Right cardiac atrium (tissue), 5 donors: ENCODE data around the gene SSPN. TPM values are rescaled to one million over a fixed set of nuclear protein-coding genes. Genes with fewer than 3 reads are reported as not detected.
A peak's percentile ranks its signal among the peaks of the same experiment; 100 is the strongest.

Experiments
- ATAC-seq, 2 donors: fragments of 200-7000 bp; cut with Tn5 transposase; one replicate each; pipeline versions ENCODE4 v1.8.0 to v1.9.1; 2020; ENCODE audit warnings: moderate library complexity in 2 of 2, mild to moderate bottlenecking in 1 of 2
- DNase-seq, 3 donors: peaks; one replicate each; pipeline ENCODE4 v3.0.0-alpha.2; 2020
- H3K27ac ChIP-seq: one replicate; pipeline ENCODE4 v1.5.1; 2013; ENCODE audit warnings: mild to moderate bottlenecking, low read length, control low read depth, moderate library complexity
- H3K27me3 ChIP-seq: one replicate; pipeline ENCODE4 v1.6.1; 2013; ENCODE audit not compliant: control insufficient read depth, insufficient read depth
- H3K4me1 ChIP-seq: one replicate; pipeline ENCODE4 v1.6.1; 2013; ENCODE audit warnings: low read length; ENCODE audit not compliant: control insufficient read depth, insufficient read depth
- H3K4me3 ChIP-seq: one replicate; pipeline ENCODE4 v1.5.1; 2013; ENCODE audit warnings: low read length, control low read depth
- H3K9me3 ChIP-seq: one replicate; pipeline ENCODE4 v1.6.1; 2013; ENCODE audit warnings: low read length; ENCODE audit not compliant: control insufficient read depth
- WGBS: extraction: QIAGEN DNeasy Blood & Tissue Kit; methylation state at CpG from one replicate; pipeline ENCODE4 v1.1.7; 2013; 5-methylcytosine and 5-hydroxymethylcytosine counted together
- intact Hi-C, 4 donors: fragments of 100-400 bp; cut with DNase I; formaldehyde crosslinking; loops; one replicate each; pipeline versions ENCODE4 v1.11.0 to v1.14.0; 2022 to 2023
- polyA plus RNA-seq: library from polyadenylated mRNA; stranded (reverse); fragments of 200-250 nt; gene quantifications from one replicate; pipeline ENCODE4 v1.2.3, GENCODE V29; 2013
- total RNA-seq, 4 donors: library from RNA; stranded (reverse); fragmentation: NEBNext Ultra II Directional; extraction: Animal tissue kit (Norgen Biotek cat#: 25700); gene quantifications; one replicate each; pipeline ENCODE4 v1.2.1, GENCODE V29; 2021
- donor health status: healthy with polysubstance abuse.
- donor health status: DM: no; HTN: yes; CAD: no.
- donor health status: DM: no; HTN: no; CAD: no.
- donor health status: DM: no; HTN: yes; CAD: no; lungs with severe emphysema.
- donor health status: DM: yes; HTN: yes; CAD: no.

SSPN gene
- total and polyA plus RNA-seq, 5 donors = 21.5 to 109 (median 88.5) TPM

- H3K9me3 ChIP-seq = no peaks in the 10 kb centered on the region
- DNase-seq (no peak), ATAC-seq (peak; percentile 21 to 31)
- H3K27ac ChIP-seq = no peak overlapping the region
- intact Hi-C loops = no loop called here
- no peak overlapping the region for H3K4me3 ChIP-seq
- no peaks in the 10 kb centered on the region for H3K4me1 ChIP-seq
- 41% methylated on average over 8 of the region's 8 CpGs for WGBS
- no peaks in the 10 kb centered on the region for H3K27me3 ChIP-seq
Observed at GRCh38 chr12:26187014-26187798, 8.2 kb upstream of the SSPN start.

- Histone ChIP-seq H3K9me3 (no peaks in the 10 kb centered on the region), H3K4me1 (no peaks in the 10 kb centered on the region), H3K27ac (no peak overlapping the region), H3K27me3 (no peaks in the 10 kb centered on the region), H3K4me3 (no peak overlapping the region)
- no peak for DNase-seq
- WGBS = 29% methylated on average over 1 of the region's 1 CpG
- intact Hi-C loops = no loop called here
- no peak for ATAC-seq
Observed at GRCh38 chr12:26188127-26188526, 7.2 kb upstream of the SSPN start.

- Histone ChIP-seq H3K27ac (no peak overlapping the region), H3K27me3 (no peaks in the 10 kb centered on the region), H3K9me3 (no peaks in the 10 kb centered on the region), H3K4me3 (no peak overlapping the region), H3K4me1 (no peaks in the 10 kb centered on the region)
- WGBS = 98% methylated on average over 2 of the region's 2 CpGs
- intact Hi-C loops = no loop called here
- ATAC-seq = no peak
- DNase-seq = no peak
Observed at GRCh38 chr12:26188641-26189040, 6.7 kb upstream of the SSPN start.

GRCh38 chr12:26192142-26192541, 3.2 kb upstream of the SSPN start:
- DNase-seq = no peak
- 86% methylated on average over 3 of the region's 3 CpGs for WGBS
- Histone ChIP-seq H3K4me1 (no peaks in the 10 kb centered on the region), H3K27ac (no peak overlapping the region), H3K27me3 (no peaks in the 10 kb centered on the region), H3K4me3 (no peak overlapping the region), H3K9me3 (no peaks in the 10 kb centered on the region)
- no peak for ATAC-seq
- intact Hi-C loops = loop anchor here in 2 of 4 donors (10.0 kb wide), 1 partner anchor 67 kb away; the partner anchor contains the start of gene BHLHE41 (in 2 of the 2)

GRCh38 chr12:26193539-26193938, 1.8 kb upstream of the SSPN start:
- Histone ChIP-seq H3K27me3 (no peaks in the 10 kb centered on the region), H3K9me3 (no peaks in the 10 kb centered on the region), H3K4me3 (no peak overlapping the region), H3K4me1 (peaks cover 2% of the 10 kb centered on the region), H3K27ac (no peak overlapping the region)
- intact Hi-C loops = loop anchor here in 2 of 4 donors (10.0 kb wide), 1 partner anchor 69 kb away; the partner anchor contains the start of gene BHLHE41 (in 2 of the 2)
- ATAC-seq = no peak
- WGBS = 96% methylated on average over 1 of the region's 1 CpG
- no peak for DNase-seq

- Histone ChIP-seq H3K9me3 (no peaks in the 10 kb centered on the region), H3K27ac (peak overlapping the region; percentile 61), H3K4me3 (peak overlapping the region; percentile 63), H3K27me3 (no peaks in the 10 kb centered on the region), H3K4me1 (peaks cover 2% of the 10 kb centered on the region)
- peak; percentile 64 to 86 (median 83) for DNase-seq
- peak; percentile 86 to 88 for ATAC-seq
- intact Hi-C loops = loop anchor here (2.0 to 10.0 kb wide), 3 partner anchors 65 to 74 kb away; partner anchors contain the start of gene BHLHE41 (in 2 of the 4)
- under 1% methylated on average over 45 of the region's 45 CpGs for WGBS
Observed at GRCh38 chr12:26195641-26196420, 458 bp downstream of the SSPN start.

GRCh38 chr12:26196421-26196716, 996 bp downstream of the SSPN start:
- peak overlapping the region; percentile 63 for H3K4me3 ChIP-seq
- WGBS = 31% methylated on average over 5 of the region's 5 CpGs
- H3K27ac ChIP-seq = peak overlapping the region; percentile 61
- intact Hi-C loops = loop anchor here (5.0 to 10.0 kb wide), 2 partner anchors 72 to 74 kb away; partner anchors contain the start of gene BHLHE41 (in 2 of the 4)
- ATAC-seq = peak; percentile 47 to 69
- no peaks in the 10 kb centered on the region for H3K9me3 ChIP-seq
- peak in 1 of 3 donors; percentile 13 for DNase-seq
- peaks cover 2% of the 10 kb centered on the region for H3K4me1 ChIP-seq
- no peaks in the 10 kb centered on the region for H3K27me3 ChIP-seq

- Histone ChIP-seq H3K9me3 (no peaks in the 10 kb centered on the region), H3K4me3 (no peak overlapping the region), H3K27ac (peak overlapping the region; percentile 56), H3K27me3 (no peaks in the 10 kb centered on the region), H3K4me1 (peaks cover 2% of the 10 kb centered on the region)
- DNase-seq (no peak), ATAC-seq (peak; percentile 18 to 31)
- 65% methylated on average over 3 of the region's 3 CpGs for WGBS
- intact Hi-C loops = loop anchor here (5.0 to 10.0 kb wide), 2 partner anchors 73 to 76 kb away; partner anchors contain the start of gene BHLHE41 (in 2 of the 4)
Observed at GRCh38 chr12:26197832-26198231, 2.5 kb downstream of the SSPN start.

- H3K27ac ChIP-seq = no peak overlapping the region
- 40% methylated on average over 4 of the region's 4 CpGs for WGBS
- H3K4me1 ChIP-seq = peaks cover 2% of the 10 kb centered on the region
- intact Hi-C loops = loop anchor here (5.0 to 10.0 kb wide), 2 partner anchors 74 to 76 kb away; partner anchors contain the start of gene BHLHE41 (in 2 of the 4)
- H3K4me3 ChIP-seq = no peak overlapping the region
- no peaks in the 10 kb centered on the region for H3K27me3 ChIP-seq
- H3K9me3 ChIP-seq = no peaks in the 10 kb centered on the region
- ATAC-seq (peak; percentile 25 to 68), DNase-seq (peak; percentile 56 to 58 (median 58))
Observed at GRCh38 chr12:26198742-26199141, 3.4 kb downstream of the SSPN start.

- H3K27me3 ChIP-seq = no peaks in the 10 kb centered on the region
- H3K27ac ChIP-seq = peak overlapping the region; percentile 42
- no peak overlapping the region for H3K4me3 ChIP-seq
- H3K4me1 ChIP-seq = peaks cover 3% of the 10 kb centered on the region
- DNase-seq (no peak), ATAC-seq (peak in 1 of 2 donors; percentile 37)
- 60% methylated on average over 4 of the region's 4 CpGs for WGBS
- H3K9me3 ChIP-seq = no peaks in the 10 kb centered on the region
- intact Hi-C loops = no loop called here
Observed at GRCh38 chr12:26203167-26203780, 7.9 kb downstream of the SSPN start.
